Measurements from ENCODE around the gene MYOF.
"Not testable (repeated sequence)": the region's sequence is repeated elsewhere in the genome, so short reads cannot be mapped to it uniquely, and the experiment has no call there.

Gene MYOF

GRCh38 chr10:93386631-93387369 is 95.3 kb downstream of the MYOF start:
- DNase-seq (ENCODE audit: low spot score): no peak

DNA sequence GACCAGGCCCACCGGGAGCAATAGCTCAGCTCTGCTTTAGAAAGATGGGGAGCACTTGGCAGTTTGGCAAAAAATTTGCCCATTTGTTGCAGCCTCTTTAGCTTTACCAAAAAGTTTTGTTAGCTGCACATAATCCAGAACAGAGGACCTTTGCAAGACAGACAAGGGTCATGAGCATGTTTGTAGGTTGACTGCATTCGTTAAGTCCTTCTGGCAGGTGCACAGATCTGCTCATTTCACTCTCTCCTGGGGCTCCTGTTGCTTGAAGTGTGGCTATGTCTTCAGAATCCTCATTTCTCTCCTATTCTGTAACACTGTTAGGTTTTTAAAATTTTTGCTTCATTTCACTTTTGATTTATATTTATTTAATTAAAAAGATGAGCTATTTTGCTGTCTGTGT is 96.8 kb downstream of the MYOF start:
- no peak for DNase-seq (ENCODE audit: low spot score)

DNA sequence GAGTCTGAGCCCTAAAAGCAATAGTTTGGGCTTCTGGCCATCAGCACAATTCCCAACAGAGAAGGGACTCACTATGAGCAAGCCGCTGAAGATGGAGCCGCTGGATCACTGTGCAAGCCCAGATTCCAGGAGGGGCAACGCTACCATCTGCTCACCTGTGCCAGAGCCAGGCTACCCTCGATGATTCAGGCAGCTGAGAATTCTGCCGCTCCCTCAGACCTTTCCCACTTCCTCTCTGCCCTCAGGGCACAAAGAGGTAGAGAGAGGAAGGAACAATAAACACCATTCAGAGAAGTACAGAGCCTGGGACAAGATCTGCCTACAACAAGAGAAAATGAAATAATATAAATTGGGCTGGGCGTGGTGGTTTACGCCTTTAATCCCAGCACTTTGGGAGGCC is 98.1 kb downstream of the MYOF start:
- DNase-seq (ENCODE audit: low spot score): no peak

- no peak for DNase-seq (ENCODE audit: low spot score)
Measured at GRCh38 chr10:93383562-93383981, 98.6 kb downstream of the MYOF start.

- no peak for DNase-seq (ENCODE audit: low spot score)
Measured at GRCh38 chr10:93379731-93380575, 102.2 kb downstream of the MYOF start.

- DNase-seq (ENCODE audit: low spot score): no peak
Measured at GRCh38 chr10:93378997-93379730, 103.0 kb downstream of the MYOF start.

- no peak for DNase-seq (ENCODE audit: low spot score)
Measured at GRCh38 chr10:93378039-93378438, 104.1 kb downstream of the MYOF start.

GRCh38 chr10:93376372-93377293 is 105.5 kb downstream of the MYOF start:
- DNase-seq (ENCODE audit: low spot score): peak; percentile 52

DNA sequence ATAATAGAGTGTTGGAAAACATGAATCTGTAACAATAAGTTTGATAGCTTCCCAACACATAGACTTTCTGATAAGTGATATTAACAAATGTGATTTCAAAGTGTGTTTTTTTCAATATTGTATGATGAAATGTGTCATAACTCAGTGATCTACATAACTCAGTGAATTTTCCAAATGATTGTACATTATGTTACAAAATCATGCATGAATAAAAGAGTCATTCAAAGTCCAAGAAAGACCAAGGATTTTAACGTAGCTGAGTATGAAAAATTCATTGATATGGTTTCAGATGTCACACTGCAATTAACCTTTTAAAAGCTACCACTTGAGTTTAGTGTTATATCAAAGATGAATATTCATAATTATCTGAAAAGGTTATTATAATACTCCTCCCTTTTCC is 111.2 kb downstream of the MYOF start:
- no peak for DNase-seq (ENCODE audit: low spot score)

DNA sequence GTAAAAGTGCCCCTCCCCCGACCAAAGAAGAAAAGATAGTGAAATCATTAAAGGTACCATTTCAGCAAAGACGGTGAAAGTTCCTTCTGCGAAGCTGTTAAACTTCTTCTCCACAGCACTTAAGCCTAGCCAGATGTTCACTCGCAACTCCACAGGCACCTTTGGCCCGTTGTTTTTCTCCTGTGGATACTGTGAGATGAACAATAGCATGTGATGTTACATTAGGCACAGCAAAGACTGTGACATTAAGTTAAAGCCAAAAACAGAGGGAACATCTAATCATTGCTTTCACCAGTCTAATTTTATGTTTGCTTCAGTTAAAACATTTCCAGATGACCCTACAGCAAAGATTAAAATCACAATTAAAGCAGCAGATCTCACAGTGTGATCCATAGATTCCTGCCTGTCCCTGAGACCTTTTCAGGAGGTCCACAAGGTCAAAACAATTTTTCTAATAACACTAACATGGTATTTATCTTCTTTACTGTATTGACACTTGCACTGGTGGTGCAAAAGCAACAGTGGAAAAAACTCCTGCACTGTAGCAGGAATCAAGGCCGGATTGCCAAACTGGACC is 112.5 kb downstream of the MYOF start:
- DNase-seq (ENCODE audit: low spot score): no peak

DNA sequence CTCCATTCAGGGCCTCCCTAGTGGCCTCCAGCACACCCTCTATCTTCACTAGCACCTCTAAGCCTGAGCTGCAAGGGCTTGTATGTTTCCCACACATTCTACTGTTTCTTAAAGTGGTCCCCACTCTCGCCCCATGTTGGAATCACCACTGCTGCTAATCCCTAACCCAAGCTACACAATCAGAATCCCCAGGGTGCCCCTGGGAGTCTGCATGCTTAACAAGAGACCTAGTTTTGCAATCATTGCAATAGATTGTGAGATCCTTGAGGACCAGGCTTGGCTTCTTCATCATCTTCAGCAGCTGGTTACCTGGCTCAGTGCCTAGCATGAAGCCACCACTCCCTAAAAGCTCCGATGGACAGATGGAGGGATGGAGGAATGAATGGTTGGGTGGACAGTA is 113.9 kb downstream of the MYOF start:
- DNase-seq (ENCODE audit: low spot score): no peak

- no peak for DNase-seq (ENCODE audit: low spot score)
Measured at GRCh38 chr10:93367664-93368063, 114.5 kb downstream of the MYOF start.

- no peak for DNase-seq (ENCODE audit: low spot score)
Measured at GRCh38 chr10:93364966-93365365, 117.2 kb downstream of the MYOF start.

- DNase-seq (ENCODE audit: low spot score): no peak
Measured at GRCh38 chr10:93363891-93364648, 118.1 kb downstream of the MYOF start.

DNA sequence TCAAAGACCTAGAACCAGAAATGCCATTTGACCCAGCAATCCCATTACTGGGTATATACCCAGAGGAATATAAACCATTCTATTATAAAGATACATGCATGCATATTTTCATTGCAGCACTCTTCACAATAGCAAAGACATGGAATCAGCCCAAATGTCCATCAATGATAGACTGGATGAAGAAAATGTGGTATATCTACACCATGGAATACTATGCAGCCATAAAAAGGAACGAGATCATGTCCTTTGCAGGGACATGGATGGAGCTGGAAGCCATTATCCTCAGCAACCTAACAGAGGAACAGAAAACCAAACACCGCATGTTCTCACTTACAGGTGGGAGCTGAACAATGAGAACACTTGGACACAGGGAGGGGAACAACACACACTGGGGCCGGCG is 123.7 kb downstream of the MYOF start:
- not testable (repeated sequence) for DNase-seq (ENCODE audit: low spot score)

- DNase-seq (ENCODE audit: low spot score): no peak
Measured at GRCh38 chr10:93357680-93358079, 124.5 kb downstream of the MYOF start.

DNA sequence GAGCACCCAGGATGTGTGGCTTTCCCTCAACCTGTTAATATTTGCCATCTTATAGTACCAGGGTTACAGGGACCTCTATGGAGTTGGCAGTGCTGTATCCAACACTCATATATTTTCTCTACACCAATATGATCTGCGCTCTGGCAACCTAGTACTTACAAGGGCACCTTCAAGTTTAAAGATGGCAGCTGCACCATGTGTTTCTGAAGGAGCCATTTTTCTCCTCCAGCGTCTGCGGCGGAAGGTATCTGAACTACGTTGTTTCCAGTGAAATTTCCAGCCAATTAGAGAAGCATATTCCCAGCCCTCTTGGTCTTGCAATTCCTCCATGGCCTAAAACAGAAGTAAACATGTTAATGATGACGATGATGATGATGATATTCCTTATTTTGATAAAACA is 125.6 kb downstream of the MYOF start:
- no peak for DNase-seq (ENCODE audit: low spot score)

DNA sequence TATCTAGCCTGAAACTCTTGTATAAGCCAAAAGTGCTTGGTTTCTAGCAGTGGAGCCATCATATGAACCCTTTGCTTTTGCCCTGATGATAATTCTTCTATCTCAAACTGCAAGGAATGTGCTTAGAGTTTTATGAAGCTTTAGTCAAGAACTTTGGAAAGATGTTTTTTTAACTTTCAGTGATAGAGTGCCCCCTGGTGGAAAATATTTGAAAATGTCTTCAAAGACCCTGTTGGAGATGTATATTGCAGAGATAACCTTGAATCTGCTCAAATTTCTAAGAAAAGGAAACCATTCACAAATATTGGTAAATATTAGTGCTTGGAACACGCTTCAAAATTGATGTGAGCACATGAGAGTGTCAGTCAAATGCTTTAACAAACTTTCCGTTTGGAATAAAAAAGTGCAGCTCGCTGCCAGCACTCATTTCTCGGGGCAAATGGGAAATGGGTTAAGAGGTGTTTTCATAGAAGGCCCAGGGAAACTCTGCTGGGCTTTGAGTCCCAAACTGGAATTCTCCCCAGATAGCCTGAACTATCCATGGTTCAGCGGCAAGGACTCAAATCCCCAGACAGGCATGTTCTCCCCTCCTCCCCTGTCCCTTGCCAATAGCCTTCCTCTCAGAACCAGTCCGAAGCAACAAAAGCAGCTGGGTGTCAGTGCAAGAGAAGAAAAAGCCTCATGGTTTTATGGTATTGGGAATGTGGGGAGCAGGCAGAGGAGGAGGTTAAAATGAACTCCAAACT is 129.3 kb downstream of the MYOF start:
- DNase-seq (ENCODE audit: low spot score): peak; percentile 54

DNA sequence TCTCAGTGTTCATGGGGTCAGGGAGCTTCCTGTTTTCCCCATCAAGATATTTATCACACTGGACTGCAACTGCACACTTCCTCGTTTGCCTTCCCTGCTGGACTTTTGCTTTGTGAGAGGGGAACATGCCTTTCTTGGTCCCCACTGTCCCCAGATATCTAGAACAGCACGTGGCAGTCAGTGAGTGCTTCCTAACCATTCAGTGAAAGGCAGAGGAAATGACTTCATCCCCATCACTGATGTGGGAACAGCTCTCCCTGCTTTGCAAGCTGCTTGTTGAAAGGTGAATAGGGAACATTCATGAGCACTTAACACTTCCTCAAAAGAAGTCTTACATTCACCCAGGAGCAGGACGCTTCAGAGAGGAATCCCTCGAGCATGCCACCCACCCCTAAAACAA is 135.4 kb downstream of the MYOF start:
- DNase-seq (ENCODE audit: low spot score): no peak

DNA sequence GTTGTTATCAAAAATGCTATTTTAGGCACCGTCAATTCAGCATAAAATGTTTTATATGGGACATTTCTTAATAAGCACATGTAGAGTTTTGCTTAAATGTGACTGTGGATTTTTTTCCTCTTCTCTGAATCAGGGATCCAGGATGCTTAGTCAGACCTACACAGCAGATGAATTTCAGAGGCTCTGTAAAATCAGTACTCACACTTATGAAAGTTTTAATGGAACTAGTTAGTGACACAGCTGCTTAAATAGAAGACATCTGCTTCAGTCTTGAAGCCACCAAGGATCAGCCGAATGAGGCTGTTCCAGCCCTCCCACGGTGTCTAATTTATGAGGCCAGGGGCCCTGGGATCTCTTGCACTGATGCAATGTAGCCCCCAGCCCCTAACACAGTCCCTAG is 136.0 kb downstream of the MYOF start:
- no peak for DNase-seq (ENCODE audit: low spot score)
